GM21515 (cell line): Measurements from ENCODE around the gene VPS54.
A peak's percentile ranks its signal among the peaks of the same experiment; 100 is the strongest.

Experiments
- ATAC-seq: cut with Tn5 transposase; IDR thresholded peaks from one replicate; pipeline ENCODE4 v1.9.1; 2021; ENCODE audit not compliant: unreplicated experiment

VPS54 gene

DNA sequence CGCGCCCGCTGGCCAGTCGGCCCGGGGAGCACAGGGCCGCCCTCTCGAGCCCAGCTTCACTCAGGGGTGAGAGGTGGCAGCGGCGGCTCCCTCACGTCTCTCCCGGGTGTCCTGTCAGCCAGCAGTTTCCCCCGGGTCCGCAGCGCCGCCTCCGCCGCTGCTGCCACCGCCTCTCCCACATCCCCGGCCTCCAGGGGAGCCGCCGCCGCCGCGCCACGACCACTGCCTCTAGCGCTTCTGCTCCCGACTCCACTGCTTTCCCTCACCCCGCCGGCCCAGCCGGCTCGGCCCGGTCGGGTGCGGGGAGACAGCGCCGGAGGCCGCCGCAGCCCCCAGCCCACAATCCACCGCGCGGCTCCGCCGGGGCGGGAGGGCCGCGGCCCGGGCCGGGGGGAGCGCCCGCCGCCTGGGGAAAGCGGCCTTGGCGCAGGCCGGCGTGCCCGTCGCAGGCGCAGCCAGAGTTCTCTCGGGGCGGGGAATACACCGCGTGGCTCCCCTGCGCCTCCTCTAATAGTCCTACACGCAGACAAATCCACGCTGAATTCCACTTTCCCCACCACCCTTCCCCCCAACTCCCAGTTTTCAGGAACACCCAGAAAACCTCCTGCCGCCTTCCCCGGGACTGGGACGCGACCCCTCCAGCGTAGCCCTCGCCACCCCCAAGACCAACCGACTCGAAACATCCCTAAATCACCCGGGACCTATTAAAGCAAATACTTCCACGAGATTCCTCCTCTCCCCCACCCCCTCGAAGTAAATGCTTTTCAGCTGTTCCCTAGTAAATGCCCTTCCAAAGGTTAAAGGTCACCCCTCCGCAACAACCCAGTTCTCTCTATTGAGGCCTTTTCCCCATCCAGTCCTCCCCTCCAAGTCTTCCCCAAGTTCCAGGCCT is at the start of gene VPS54:
Gene VPS54 (minus strand): TSS at position 346 of the 892 bp plus-strand sequence. CDS start 35,429 bp downstream, outside the sequence.
- peak; percentile 57 for ATAC-seq

- ATAC-seq, result no peak
These were observed 48.1 kb upstream of the VPS54 start for GRCh38 chr2:64067326-64067725.

DNA sequence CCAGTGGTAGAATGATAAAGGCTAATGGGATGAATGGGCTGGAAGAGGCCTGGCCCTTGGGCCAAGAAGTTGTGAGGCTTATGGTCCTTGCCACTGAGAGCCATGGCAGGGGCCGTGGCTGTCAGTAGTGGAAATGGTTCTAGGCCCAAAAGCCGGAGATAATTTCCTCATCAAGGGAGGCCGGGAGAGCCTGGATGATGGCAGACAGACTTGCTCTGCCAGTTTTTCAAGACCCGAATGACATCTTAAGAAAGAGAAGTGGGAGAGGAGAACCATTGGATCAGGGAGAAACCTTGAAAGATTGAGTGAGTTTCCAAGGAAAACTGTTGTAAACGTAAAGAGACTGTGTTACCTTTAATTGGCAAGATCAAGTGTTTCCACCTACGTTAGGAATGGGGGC is 46.3 kb upstream of the VPS54 start:
- no peak for ATAC-seq

GRCh38 chr2:64063924-64064331 is 44.7 kb upstream of the VPS54 start:
- ATAC-seq, result no peak

DNA sequence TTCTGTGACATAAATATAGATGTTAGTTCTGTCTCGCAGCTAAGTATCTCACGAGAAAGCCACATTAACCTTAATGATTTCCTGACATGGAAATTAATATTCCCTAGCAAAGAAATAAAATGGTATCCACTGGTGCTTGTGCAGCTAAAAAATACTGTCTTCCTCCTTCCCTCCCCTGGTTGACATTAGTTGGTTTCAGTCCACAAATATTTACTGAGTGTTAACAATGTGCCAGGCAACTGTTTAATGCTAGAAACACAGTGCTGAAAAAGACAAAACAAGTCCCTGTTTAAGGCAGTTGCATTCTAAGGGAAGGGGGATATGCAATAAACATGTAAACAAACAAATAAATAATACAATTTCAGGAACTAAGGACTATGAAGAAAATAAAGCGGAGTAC is 44.2 kb upstream of the VPS54 start:
- no peak for ATAC-seq

GRCh38 chr2:64062840-64063239 is 43.6 kb upstream of the VPS54 start:
- ATAC-seq, result no peak

GRCh38 chr2:64059270-64059669 is 40.0 kb upstream of the VPS54 start:
- ATAC-seq, result no peak

- ATAC-seq, result no peak
These were observed 36.8 kb upstream of the VPS54 start for GRCh38 chr2:64056021-64056420.

DNA sequence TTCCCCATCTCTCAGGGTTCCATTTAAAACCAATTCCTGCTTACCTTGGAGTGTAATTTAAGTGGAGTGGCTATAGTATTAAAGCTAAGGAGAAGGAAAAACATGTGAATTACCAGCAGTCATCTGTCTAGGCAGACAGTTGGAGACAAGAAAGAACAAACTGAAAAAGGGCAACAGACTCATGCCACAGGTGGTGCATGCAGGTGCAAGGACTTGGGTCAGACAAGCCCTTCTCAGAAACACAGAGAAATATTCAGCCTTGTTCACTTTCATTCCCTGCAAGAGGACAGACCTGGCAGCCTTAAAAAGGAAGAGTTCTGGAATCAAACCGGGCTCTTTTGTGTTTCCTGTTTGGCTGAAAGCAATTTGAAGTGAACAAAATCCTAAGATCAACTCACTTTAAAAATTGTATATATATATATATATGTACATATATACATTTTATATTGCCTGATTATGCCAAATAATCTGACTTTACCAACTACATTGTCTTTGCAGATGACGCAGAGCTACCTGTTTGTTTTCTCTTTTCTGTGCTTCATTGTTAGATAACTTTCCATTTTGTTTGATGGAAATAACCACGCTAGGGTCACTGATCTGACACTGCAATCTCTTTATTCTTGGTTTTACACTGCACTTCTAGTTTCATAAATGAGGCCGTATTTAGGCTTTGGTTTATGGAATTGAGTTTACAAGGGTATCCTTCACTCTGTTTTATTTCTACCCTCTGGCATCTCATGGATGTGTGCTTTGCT is 35.1 kb upstream of the VPS54 start:
- ATAC-seq, result peak; percentile 53

DNA sequence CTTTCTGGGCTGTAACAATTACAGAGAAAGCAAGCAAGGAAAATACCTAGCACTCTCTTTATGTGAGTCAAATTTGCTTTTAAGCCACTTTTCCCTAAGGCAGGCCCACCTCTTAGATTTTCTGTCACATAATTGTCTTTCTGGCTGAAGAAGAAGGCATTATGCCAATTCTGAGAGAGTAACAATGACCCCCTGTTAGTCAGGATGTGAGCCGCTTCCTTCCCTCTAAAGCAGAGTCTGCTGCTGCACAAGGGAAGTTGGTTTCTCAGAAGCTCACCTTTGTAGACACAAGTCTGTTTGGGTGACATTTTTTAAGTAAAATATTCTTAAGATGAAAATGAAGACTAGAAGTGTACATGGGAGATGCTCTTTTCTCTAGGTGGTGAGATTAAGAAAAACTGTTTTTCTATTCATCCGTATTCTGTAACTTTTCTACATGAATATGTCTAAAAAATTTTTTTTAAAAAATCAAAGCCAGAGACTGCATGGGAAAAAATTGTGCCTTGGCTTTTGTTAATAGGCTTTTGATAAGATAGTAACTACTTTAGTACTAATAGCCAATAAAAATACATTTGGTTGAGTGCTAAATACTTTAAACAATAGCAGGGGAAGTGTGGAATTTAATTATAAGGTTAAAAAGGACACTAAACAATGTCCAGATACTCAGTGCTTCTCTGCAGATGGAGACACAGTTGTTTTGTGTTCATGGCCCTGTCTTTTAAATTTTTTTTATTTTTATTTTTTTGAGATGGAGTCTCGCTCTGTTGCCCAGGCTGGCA is 33.4 kb upstream of the VPS54 start:
- no peak for ATAC-seq

DNA sequence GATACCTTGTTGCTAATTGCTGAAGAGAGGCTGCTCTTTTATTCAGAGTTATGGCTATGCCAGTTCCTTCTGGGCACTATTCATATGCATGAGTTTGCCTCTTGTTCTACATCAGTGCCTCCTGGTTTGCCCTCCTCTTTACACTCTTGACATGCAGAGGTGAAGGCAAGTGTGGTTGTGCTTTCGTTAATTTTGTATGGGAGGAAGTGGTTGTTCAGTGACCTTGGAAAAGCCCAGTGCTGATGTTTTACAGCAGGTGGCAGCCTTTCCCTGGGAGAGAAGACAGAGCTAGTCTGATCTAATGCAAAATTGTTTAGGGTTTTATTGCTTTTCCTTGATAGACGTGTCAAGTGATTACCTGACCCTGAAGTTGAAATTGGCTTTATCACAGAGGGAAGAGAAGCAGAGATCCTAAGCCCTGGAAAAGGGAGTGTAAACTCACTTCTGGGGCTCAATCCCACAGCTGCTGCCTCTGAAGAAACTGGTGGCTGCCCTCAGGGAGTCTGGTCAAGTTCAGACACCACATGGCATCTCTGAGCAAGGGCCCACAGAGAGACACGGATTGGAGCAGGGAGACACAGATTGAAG is 30.5 kb upstream of the VPS54 start:
- ATAC-seq, result peak; percentile 83

GRCh38 chr2:64045938-64046337 is 26.7 kb upstream of the VPS54 start:
- ATAC-seq, result no peak

DNA sequence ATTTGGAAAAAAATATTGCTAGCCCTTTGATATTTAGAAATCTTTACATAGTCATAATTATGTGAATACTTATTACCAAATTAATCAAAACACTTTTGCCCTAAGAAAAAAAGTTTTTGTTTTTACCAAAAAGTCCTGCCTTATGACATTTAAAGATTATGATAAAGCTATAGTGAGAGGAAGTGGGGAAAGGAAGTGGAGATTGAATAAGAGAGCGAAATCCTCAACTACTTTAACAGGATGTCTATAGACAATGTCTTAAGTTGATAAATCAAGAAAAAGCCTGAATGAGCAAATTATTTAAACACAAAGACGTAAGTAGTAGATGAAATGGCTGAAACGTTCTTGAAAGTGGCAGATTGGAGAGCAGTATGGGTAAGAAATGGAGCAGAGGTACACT is 20.9 kb upstream of the VPS54 start:
- ATAC-seq, result no peak

GRCh38 chr2:64036034-64036705 is 16.9 kb upstream of the VPS54 start:
- peak; percentile 83 for ATAC-seq

DNA sequence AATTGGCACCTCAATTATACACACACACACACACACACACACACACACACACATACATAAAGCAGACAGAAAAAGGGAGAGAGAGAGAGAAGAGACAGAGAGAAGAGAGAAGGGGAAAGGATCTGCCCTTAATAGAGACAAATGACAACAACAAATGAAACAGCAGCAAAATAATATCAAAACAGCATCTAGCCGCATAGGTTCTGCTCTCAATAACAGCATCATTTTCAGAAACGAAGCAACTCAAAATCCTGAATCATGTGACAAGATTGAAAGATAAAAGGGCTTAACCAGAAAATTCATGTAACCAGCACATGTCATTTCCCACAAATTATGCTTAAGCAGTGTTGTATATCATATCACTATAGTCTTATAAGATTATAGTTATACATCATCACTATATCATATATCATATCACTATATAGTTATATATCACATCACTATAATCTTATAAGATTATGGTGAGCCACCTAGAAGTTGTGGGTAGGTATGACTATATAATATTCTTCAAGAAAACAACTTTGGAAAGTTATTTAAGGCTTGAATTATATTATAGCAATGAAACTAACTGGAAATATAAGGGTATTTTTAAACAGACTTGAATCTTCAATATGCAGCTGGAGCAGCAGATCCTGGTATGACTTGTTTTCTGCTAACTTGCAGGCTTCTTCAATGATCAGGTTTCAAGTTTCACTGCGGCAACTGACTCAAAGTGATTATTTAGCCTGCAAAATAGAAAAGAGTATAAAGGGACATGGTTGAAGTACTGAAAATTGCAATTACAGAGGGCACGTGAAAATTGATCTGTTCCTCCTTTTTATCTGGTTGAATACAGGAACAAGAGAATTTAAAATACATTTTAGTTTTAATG is 16.1 kb upstream of the VPS54 start:
- ATAC-seq, result no peak

- ATAC-seq, result no peak
These were observed 10.0 kb upstream of the VPS54 start for GRCh38 chr2:64029116-64029665.

DNA sequence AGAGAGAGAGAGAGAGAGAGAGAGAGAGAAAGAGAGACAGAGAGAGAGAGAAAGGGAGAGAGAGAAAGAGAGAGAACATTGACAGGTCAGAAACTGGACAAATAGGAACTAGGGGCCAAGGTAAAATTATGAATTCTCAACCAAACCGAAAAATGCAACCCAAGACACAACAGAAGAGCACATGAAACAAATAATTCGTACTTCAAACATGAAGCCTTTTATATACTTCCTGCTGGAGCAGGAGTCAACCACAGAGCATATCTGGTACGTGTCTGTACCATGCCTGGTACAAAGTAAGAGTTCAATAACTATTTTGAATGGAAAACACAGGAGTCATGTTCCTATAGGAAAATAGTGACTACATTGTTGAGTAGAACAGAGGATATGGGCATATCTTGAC is 6.5 kb upstream of the VPS54 start:
- no peak for ATAC-seq

GRCh38 chr2:64024259-64024949 is 5.2 kb upstream of the VPS54 start:
- no peak for ATAC-seq
